ENCODE results near the gene STRN3. TPM values are rescaled to one million over a fixed set of nuclear protein-coding genes. Genes with fewer than 3 reads are reported as not detected.
"Not testable (repeated sequence)": the region's sequence is repeated elsewhere in the genome, so short reads cannot be mapped to it uniquely, and the experiment has no call there.

Gene STRN3, protein sequence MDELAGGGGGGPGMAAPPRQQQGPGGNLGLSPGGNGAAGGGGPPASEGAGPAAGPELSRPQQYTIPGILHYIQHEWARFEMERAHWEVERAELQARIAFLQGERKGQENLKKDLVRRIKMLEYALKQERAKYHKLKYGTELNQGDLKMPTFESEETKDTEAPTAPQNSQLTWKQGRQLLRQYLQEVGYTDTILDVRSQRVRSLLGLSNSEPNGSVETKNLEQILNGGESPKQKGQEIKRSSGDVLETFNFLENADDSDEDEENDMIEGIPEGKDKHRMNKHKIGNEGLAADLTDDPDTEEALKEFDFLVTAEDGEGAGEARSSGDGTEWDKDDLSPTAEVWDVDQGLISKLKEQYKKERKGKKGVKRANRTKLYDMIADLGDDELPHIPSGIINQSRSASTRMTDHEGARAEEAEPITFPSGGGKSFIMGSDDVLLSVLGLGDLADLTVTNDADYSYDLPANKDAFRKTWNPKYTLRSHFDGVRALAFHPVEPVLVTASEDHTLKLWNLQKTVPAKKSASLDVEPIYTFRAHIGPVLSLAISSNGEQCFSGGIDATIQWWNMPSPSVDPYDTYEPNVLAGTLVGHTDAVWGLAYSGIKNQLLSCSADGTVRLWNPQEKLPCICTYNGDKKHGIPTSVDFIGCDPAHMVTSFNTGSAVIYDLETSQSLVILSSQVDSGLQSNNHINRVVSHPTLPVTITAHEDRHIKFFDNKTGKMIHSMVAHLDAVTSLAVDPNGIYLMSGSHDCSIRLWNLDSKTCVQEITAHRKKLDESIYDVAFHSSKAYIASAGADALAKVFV
- total RNA-seq: 10 to 100 TPM; 20.3 to 35.7 TPM

DNA sequence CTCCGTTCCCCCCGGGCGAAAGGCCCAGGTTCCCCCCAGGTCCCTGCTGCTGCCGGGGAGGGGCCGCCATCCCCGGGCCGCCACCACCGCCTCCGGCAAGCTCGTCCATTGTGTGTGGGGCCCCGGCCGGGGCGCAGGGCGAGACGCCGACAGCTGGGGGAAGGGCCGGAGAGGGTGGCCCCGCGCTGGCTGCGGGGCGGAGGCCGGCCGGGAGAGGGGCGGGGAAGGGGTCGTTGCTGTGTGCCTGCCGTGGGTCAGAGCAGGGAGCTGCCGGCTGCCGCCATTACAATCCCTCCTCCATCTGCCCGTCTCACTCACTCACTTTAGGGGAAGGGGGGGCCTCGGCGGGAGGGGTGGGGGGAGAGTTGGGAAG, at the start of gene STRN3:
TSS of gene STRN3 (minus strand) at position 303 of the 373 bp plus-strand sequence. CDS start at position 109, 194 bp downstream.
- peaks cover 30 to 36% of the 10 kb centered on the region in 2 donors for H3K4me1 Mint-ChIP-seq (ENCODE audit: low read depth in 2 of 2)
- no peaks in the 10 kb centered on the region for H3K9me3 Mint-ChIP-seq
- H3K36me3 Mint-ChIP-seq: peaks cover 6% of the 10 kb centered on the region
- no peaks in the 10 kb centered on the region for H3K27me3 Mint-ChIP-seq
- H3K4me3 Mint-ChIP-seq: peak within 1 kb of the TSS; percentile 98
- peak; percentile 68 to 77 for ATAC-seq
- peak within 1 kb of the TSS; percentile 94 to 96 for H3K27ac Mint-ChIP-seq
- DNase-seq (ENCODE audit: low spot score): no peak

DNA sequence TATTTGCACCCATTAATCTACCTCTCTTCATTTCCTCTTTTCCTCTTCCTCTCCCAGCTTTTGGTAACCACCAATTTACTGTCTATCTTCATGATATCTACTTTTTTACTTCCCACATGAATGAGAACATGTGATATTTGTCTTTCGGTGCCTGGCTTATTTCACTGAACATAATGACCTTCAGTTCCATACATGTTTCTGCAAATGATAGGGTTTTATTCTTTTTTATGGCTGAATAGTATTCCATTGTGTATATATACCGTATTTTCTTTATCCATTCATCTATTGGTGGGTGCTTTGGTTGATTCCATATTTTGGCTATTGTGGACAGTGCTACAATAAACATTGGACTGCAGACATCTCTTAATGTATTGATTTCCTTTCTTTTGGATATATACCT, 49.0 kb upstream of the STRN3 start:
- Mint-ChIP-seq H3K27me3 (no peaks in the 10 kb centered on the region), H3K27ac (no peak overlapping the region), H3K9me3 (no peaks in the 10 kb centered on the region), H3K36me3 (peaks cover 6% of the 10 kb centered on the region), H3K4me1 (ENCODE audit: low read depth in 2 of 2) (no peaks in the 10 kb centered on the region), H3K4me3 (no peak overlapping the region)
- ATAC-seq: no peak
- no peak for DNase-seq (ENCODE audit: low spot score)

DNA sequence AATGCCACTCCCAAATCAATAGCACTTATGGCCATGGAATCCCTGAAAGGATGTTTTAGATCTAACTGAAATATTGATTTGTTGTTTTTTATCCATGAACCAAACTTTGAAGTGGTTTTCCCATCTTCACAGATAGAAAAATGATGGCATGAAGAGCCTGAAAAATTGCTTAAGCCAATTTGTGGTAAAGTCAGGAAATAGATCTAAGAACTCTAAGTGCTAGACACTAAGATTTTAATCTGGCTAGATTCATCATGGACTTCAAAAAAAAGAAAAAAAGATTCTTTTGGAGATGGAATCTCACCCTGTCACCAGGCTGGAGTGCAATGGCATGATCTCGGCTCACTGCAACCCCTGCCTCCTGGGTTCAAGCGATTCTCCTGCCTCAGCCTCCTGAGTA, 45.0 kb upstream of the STRN3 start:
- no peak overlapping the region for H3K4me3 Mint-ChIP-seq
- H3K4me1 Mint-ChIP-seq (ENCODE audit: low read depth in 2 of 2): no peaks in the 10 kb centered on the region
- DNase-seq (ENCODE audit: low spot score): no peak
- H3K36me3 Mint-ChIP-seq: peaks cover 6% of the 10 kb centered on the region
- H3K27me3 Mint-ChIP-seq: no peaks in the 10 kb centered on the region
- H3K9me3 Mint-ChIP-seq: no peaks in the 10 kb centered on the region
- ATAC-seq: no peak
- H3K27ac Mint-ChIP-seq: no peak overlapping the region

GRCh38 chr14:31070431-31070830, 44.3 kb upstream of the STRN3 start:
- Mint-ChIP-seq H3K36me3 (peaks cover 6% of the 10 kb centered on the region), H3K9me3 (no peaks in the 10 kb centered on the region), H3K4me1 (ENCODE audit: low read depth in 2 of 2) (no peaks in the 10 kb centered on the region), H3K27ac (no peak overlapping the region), H3K4me3 (no peak overlapping the region), H3K27me3 (no peaks in the 10 kb centered on the region)
- ATAC-seq (no peak), DNase-seq (ENCODE audit: low spot score) (no peak)

- no peaks in the 10 kb centered on the region for H3K36me3 Mint-ChIP-seq
- no peak overlapping the region for H3K27ac Mint-ChIP-seq
- H3K9me3 Mint-ChIP-seq: no peaks in the 10 kb centered on the region
Measured at GRCh38 chr14:31069343-31069742, 43.2 kb upstream of the STRN3 start.

DNA sequence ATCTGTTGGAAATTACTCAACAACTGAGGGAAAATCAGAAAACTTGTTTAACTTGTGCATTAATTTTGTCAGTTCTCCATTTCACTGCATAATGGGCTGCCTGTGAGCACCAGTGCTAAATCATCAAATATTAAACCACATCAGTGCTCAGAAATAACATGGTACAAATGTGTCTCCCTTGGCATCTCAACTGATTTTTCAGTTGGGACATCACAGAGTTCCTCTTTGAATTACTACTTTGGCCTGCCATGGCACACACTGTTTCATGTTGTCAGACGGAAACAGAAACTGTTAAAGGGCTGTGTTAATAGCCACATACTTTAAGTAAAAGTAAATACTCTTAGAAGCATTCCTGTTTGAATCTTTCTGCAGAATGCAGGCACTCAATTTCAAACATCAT, 42.1 kb upstream of the STRN3 start:
- H3K27ac Mint-ChIP-seq: no peak overlapping the region
- no peaks in the 10 kb centered on the region for H3K9me3 Mint-ChIP-seq
- H3K27me3 Mint-ChIP-seq: no peaks in the 10 kb centered on the region
- DNase-seq (ENCODE audit: low spot score): no peak
- no peak overlapping the region for H3K4me3 Mint-ChIP-seq
- no peaks in the 10 kb centered on the region for H3K4me1 Mint-ChIP-seq (ENCODE audit: low read depth in 2 of 2)
- no peaks in the 10 kb centered on the region for H3K36me3 Mint-ChIP-seq
- no peak for ATAC-seq

More at GRCh38 chr14:31069343-31069742, 43.2 kb upstream of the STRN3 start:
- H3K4me3 Mint-ChIP-seq: no peak overlapping the region
- no peak for ATAC-seq
- no peaks in the 10 kb centered on the region for H3K27me3 Mint-ChIP-seq
- DNase-seq (ENCODE audit: low spot score): no peak
- no peaks in the 10 kb centered on the region for H3K4me1 Mint-ChIP-seq (ENCODE audit: low read depth in 2 of 2)

GRCh38 chr14:31062908-31063307, 36.7 kb upstream of the STRN3 start:
- not testable (repeated sequence) for H3K36me3 Mint-ChIP-seq; H3K4me1 Mint-ChIP-seq (ENCODE audit: low read depth in 2 of 2); ATAC-seq; H3K4me3 Mint-ChIP-seq; H3K27me3 Mint-ChIP-seq; H3K9me3 Mint-ChIP-seq; H3K27ac Mint-ChIP-seq; DNase-seq (ENCODE audit: low spot score)

GRCh38 chr14:31060253-31060875, 34.2 kb upstream of the STRN3 start:
- Mint-ChIP-seq H3K36me3 (no peaks in the 10 kb centered on the region), H3K27ac (no peak overlapping the region), H3K4me1 (ENCODE audit: low read depth in 2 of 2) (peaks cover 0 to 6% of the 10 kb centered on the region in 2 donors), H3K27me3 (no peaks in the 10 kb centered on the region), H3K9me3 (no peaks in the 10 kb centered on the region), H3K4me3 (no peak overlapping the region)
- DNase-seq (ENCODE audit: low spot score): no peak
- no peak for ATAC-seq

- no peak for DNase-seq (ENCODE audit: low spot score)
- Mint-ChIP-seq H3K4me1 (ENCODE audit: low read depth in 2 of 2) (peaks cover 0 to 6% of the 10 kb centered on the region in 2 donors), H3K4me3 (no peak overlapping the region), H3K9me3 (no peaks in the 10 kb centered on the region), H3K36me3 (no peaks in the 10 kb centered on the region), H3K27me3 (no peaks in the 10 kb centered on the region), H3K27ac (no peak overlapping the region)
- no peak for ATAC-seq
Measured at GRCh38 chr14:31059152-31059924, 33.2 kb upstream of the STRN3 start.

GRCh38 chr14:31057701-31058364, 31.7 kb upstream of the STRN3 start:
- no peak overlapping the region for H3K4me3 Mint-ChIP-seq
- no peak for DNase-seq (ENCODE audit: low spot score)
- ATAC-seq: no peak
- H3K27me3 Mint-ChIP-seq: no peaks in the 10 kb centered on the region
- no peaks in the 10 kb centered on the region for H3K9me3 Mint-ChIP-seq
- H3K36me3 Mint-ChIP-seq: no peaks in the 10 kb centered on the region
- no peak overlapping the region for H3K27ac Mint-ChIP-seq
- peaks cover 0 to 6% of the 10 kb centered on the region in 2 donors for H3K4me1 Mint-ChIP-seq (ENCODE audit: low read depth in 2 of 2)

DNA sequence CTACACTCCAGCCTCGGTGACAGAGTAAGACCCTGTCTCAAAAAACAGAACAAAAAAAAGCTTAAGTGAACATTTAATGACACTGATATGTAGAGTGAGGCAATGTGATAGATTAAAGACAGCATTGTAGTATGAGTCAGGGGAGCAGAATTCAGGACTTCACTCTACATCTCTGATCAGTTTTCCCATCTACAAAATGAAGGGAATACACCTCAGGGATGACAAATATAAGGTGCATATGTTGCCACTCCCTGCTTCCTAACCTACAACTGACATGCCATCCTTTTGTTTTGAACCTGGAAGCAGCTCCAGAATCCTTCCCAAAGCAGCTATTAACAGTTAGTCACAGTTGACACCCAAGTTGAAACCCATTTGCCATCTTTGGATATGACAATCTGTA, 30.9 kb upstream of the STRN3 start:
- H3K4me3 Mint-ChIP-seq: no peak overlapping the region
- no peaks in the 10 kb centered on the region for H3K27me3 Mint-ChIP-seq
- H3K36me3 Mint-ChIP-seq: no peaks in the 10 kb centered on the region
- DNase-seq (ENCODE audit: low spot score) (no peak), ATAC-seq (no peak)
- peaks cover 0 to 6% of the 10 kb centered on the region in 2 donors for H3K4me1 Mint-ChIP-seq (ENCODE audit: low read depth in 2 of 2)
- no peak overlapping the region for H3K27ac Mint-ChIP-seq
- no peaks in the 10 kb centered on the region for H3K9me3 Mint-ChIP-seq

- H3K36me3 Mint-ChIP-seq; H3K9me3 Mint-ChIP-seq; ATAC-seq; H3K4me3 Mint-ChIP-seq; DNase-seq (ENCODE audit: low spot score); H3K4me1 Mint-ChIP-seq (ENCODE audit: low read depth in 2 of 2); H3K27ac Mint-ChIP-seq; H3K27me3 Mint-ChIP-seq: not testable (repeated sequence)
Measured at GRCh38 chr14:31052905-31053586, 26.9 kb upstream of the STRN3 start.
